H1 (cell line): ENCODE results near the gene NXPE1. TPM values are rescaled to one million over a fixed set of nuclear protein-coding genes. Genes with fewer than 3 reads are reported as not detected.

ENCODE experiments used
- CTCF ChIA-PET: fragments of 300-600 bp; sonication (Branson Sonifier 250); formaldehyde crosslinking; loops from one replicate; lab custom pipeline; 2021; ENCODE audit not compliant: partially characterized antibody; lab: Charles Lee
- POLR2A ChIA-PET: fragments of 300-600 bp; sonication (Branson Sonifier 250); formaldehyde crosslinking; loops from one replicate; lab custom pipeline; 2021; ENCODE audit warnings: inconsistent platforms; ENCODE audit not compliant: partially characterized antibody; lab: Charles Lee
- DNase-seq, 2 experiments: peaks; one replicate each; pipeline versions ENCODE4 v3.0.0 to v3.0.0-alpha.2; 2010 to 2022; ENCODE audit warnings: low spot score in 2 of 2, low read depth in 1 of 2, mixed read lengths in 1 of 2
- FAIRE-seq: peaks from 2 replicates; lab custom pipeline; 2011; peaks lifted over from hg19 to GRCh38; lab: Jason Lieb, UNC
- H2AFZ ChIP-seq: 2 replicates; pipeline ENCODE4 v1.8.1; 2012; ENCODE audit warnings: low read length, inconsistent platforms
- H2AK5ac ChIP-seq: 2 replicates; pipeline ENCODE4 v1.6.1; 2013; ENCODE audit warnings: low read depth, low read length
- H2BK120ac ChIP-seq: replicated peaks from 2 replicates; pipeline ENCODE3; 2013; ENCODE audit warnings: low read depth, low read length, inconsistent platforms
- H2BK12ac ChIP-seq: 2 replicates; pipeline ENCODE4 v1.6.1; 2013; ENCODE audit warnings: low read depth, low read length
- H2BK15ac ChIP-seq: 2 replicates; pipeline ENCODE4 v1.6.1; 2013; ENCODE audit warnings: low read length
- H2BK20ac ChIP-seq: 2 replicates; pipeline ENCODE4 v1.6.1; 2013; ENCODE audit warnings: low read length
- H2BK5ac ChIP-seq: 2 replicates; pipeline ENCODE4 v1.6.1; 2013; ENCODE audit warnings: low read depth, low read length
- H3K14ac ChIP-seq: 2 replicates; pipeline ENCODE4 v1.6.1; 2013; ENCODE audit warnings: inconsistent platforms; ENCODE audit not compliant: insufficient read length
- H3K18ac ChIP-seq: 2 replicates; pipeline ENCODE4 v1.6.1; 2013; ENCODE audit warnings: low read length; ENCODE audit errors: extremely low read depth
- H3K23ac ChIP-seq: 2 replicates; pipeline ENCODE4 v1.6.1; 2013; ENCODE audit warnings: inconsistent platforms; ENCODE audit not compliant: insufficient read length
- H3K23me2 ChIP-seq: 2 replicates; pipeline ENCODE4 v1.6.1; 2013; ENCODE audit warnings: low read depth, low read length
- H3K27ac ChIP-seq: 2 replicates; pipeline ENCODE4 v1.6.1; 2011; ENCODE audit warnings: low read depth, low read length, inconsistent platforms
- H3K27me3 ChIP-seq, 4 experiments: replicated peaks in 1 of 4; 1 replicate in 1 of 4; 2 replicates in 3 of 4; pipeline versions ENCODE4 v1.6.1 to v1.8.1; 2011 to 2013; ENCODE audit warnings: low read length in 3 of 4, mild to moderate bottlenecking in 3 of 4, inconsistent platforms in 2 of 4, mixed read lengths in 2 of 4, moderate library complexity in 1 of 4; ENCODE audit not compliant: control insufficient read depth in 3 of 4, insufficient read depth in 3 of 4; ENCODE audit errors: extremely low read depth in 1 of 4
- H3K36me3 ChIP-seq, 4 experiments: 2 replicates each; pipeline versions ENCODE4 v1.6.1 to v1.8.1; 2011 to 2013; ENCODE audit warnings: mild to moderate bottlenecking in 4 of 4, low read length in 3 of 4, moderate library complexity in 2 of 4, control low read depth in 1 of 4, inconsistent platforms in 1 of 4; ENCODE audit not compliant: insufficient read depth in 4 of 4, control insufficient read depth in 2 of 4
- H3K4ac ChIP-seq: replicated peaks from 2 replicates; pipeline ENCODE3; 2013; ENCODE audit warnings: low read length, low read depth, mixed read lengths, inconsistent platforms; ENCODE audit not compliant: insufficient read length
- H3K4me1 ChIP-seq, 4 experiments: replicated peaks in 1 of 4; 1 replicate in 1 of 4; 2 replicates in 3 of 4; pipeline versions ENCODE4 v1.6.1 to v1.8.1; 2011 to 2013; ENCODE audit warnings: low read length in 3 of 4, inconsistent platforms in 2 of 4, mixed read lengths in 1 of 4; ENCODE audit not compliant: insufficient read depth in 4 of 4, control insufficient read depth in 3 of 4
- H3K4me2 ChIP-seq, 2 experiments: 2 replicates each; pipeline versions ENCODE4 v1.6.1 to v1.8.1; 2011 to 2013; ENCODE audit warnings: low read depth in 2 of 2, low read length in 2 of 2, control low read depth in 1 of 2, inconsistent platforms in 1 of 2, mild to moderate bottlenecking in 1 of 2; ENCODE audit not compliant: insufficient read depth in 1 of 2
- H3K4me3 ChIP-seq, 4 experiments: fragments of 200-600, 300-600 bp in 1 of 4; sonication (generic), shearing (Covaris generic), sonication (Bioruptor Twin) in 1 of 4; 2 replicates each; pipeline versions ENCODE4 v1.5.1 to v1.8.1; 2011 to 2016; ENCODE audit warnings: low read length in 4 of 4, low read depth in 3 of 4, control low read depth in 2 of 4, inconsistent platforms in 2 of 4, mild to moderate bottlenecking in 2 of 4, mixed read lengths in 1 of 4, moderate library complexity in 1 of 4; ENCODE audit not compliant: insufficient read depth in 2 of 4; ENCODE audit errors: extremely low read depth in 1 of 4
- H3K56ac ChIP-seq: replicated peaks from 2 replicates; pipeline ENCODE3; 2013; ENCODE audit warnings: low read depth, mild to moderate bottlenecking, mixed read lengths, low read length, inconsistent platforms; ENCODE audit not compliant: insufficient read length
- H3K79me1 ChIP-seq: 2 replicates; pipeline ENCODE4 v1.6.1; 2013; ENCODE audit warnings: low read depth, low read length, control low read depth
- H3K79me2 ChIP-seq, 2 experiments: 2 replicates each; pipeline versions ENCODE4 v1.6.1 to v1.8.1; 2012 to 2013; ENCODE audit warnings: low read length in 2 of 2, mild to moderate bottlenecking in 2 of 2, inconsistent platforms in 1 of 2; ENCODE audit not compliant: insufficient read depth in 2 of 2, control insufficient read depth in 1 of 2
- H3K9ac ChIP-seq, 4 experiments: replicated peaks in 1 of 4; 1 replicate in 1 of 4; 2 replicates in 3 of 4; pipeline versions ENCODE4 v1.6.1 to v1.8.1; 2011 to 2013; ENCODE audit warnings: low read depth in 3 of 4, low read length in 3 of 4, control low read depth in 2 of 4, mild to moderate bottlenecking in 2 of 4, moderate library complexity in 2 of 4, inconsistent platforms in 1 of 4; ENCODE audit errors: extremely low read depth in 1 of 4
- H3K9me3 ChIP-seq, 2 experiments: 2 replicates each; pipeline versions ENCODE4 v1.6.1 to v1.8.1; 2012 to 2013; ENCODE audit warnings: mild to moderate bottlenecking in 2 of 2, moderate library complexity in 2 of 2, control low read depth in 1 of 2, inconsistent platforms in 1 of 2, low read depth in 1 of 2, low read length in 1 of 2, mixed read lengths in 1 of 2; ENCODE audit not compliant: insufficient read depth in 2 of 2
- H4K20me1 ChIP-seq, 2 experiments: replicated peaks in 1 of 2; 2 replicates each; pipeline versions ENCODE3 to v1.8.1; 2011 to 2013; ENCODE audit warnings: inconsistent platforms in 2 of 2, low read length in 2 of 2, mild to moderate bottlenecking in 1 of 2; ENCODE audit not compliant: insufficient read depth in 2 of 2, control insufficient read depth in 1 of 2
- H4K5ac ChIP-seq: 2 replicates; pipeline ENCODE4 v1.6.1; 2013; ENCODE audit warnings: low read length, low read depth, mixed read lengths, inconsistent platforms; ENCODE audit not compliant: insufficient read length
- H4K8ac ChIP-seq: 2 replicates; pipeline ENCODE4 v1.8.0; 2013; ENCODE audit warnings: mild to moderate bottlenecking, moderate library complexity, low read length, inconsistent platforms; ENCODE audit not compliant: insufficient read depth; ENCODE audit errors: extremely low read depth
- H4K91ac ChIP-seq: replicated peaks from 2 replicates; pipeline ENCODE3; 2013; ENCODE audit warnings: low read length, mixed read lengths, inconsistent platforms; ENCODE audit not compliant: insufficient read length
- CHD2 ChIP-seq: IDR thresholded peaks from 2 replicates; pipeline ENCODE4 v1.6.1; 2012; ENCODE audit warnings: low read length, improper control_type of control experiment
- CREB1 ChIP-seq: IDR thresholded peaks from 2 replicates; pipeline ENCODE4 v1.6.1; 2012; ENCODE audit warnings: inconsistent platforms
- EGR1 ChIP-seq: IDR thresholded peaks from 2 replicates; pipeline ENCODE4 v1.6.1; 2011; ENCODE audit warnings: low read depth, low read length, borderline replicate concordance
- KDM4A ChIP-seq: IDR thresholded peaks from one replicate; pipeline ENCODE4 v1.7.1; 2012; ENCODE audit warnings: low read depth, mild to moderate bottlenecking, moderate library complexity, low read length, inconsistent platforms; ENCODE audit not compliant: severe bottlenecking
- RFX5 ChIP-seq: IDR thresholded peaks from 2 replicates; pipeline ENCODE4 v1.6.1; 2011; ENCODE audit warnings: low read depth, low read length, improper control_type of control experiment, borderline replicate concordance
- RXRA ChIP-seq: IDR thresholded peaks from 2 replicates; pipeline ENCODE4 v1.6.1; 2011; ENCODE audit warnings: low read depth, mild to moderate bottlenecking, low read length, moderate library complexity; ENCODE audit not compliant: insufficient read depth
- SIX5 ChIP-seq: IDR thresholded peaks from 2 replicates; pipeline ENCODE4 v1.6.1; 2011; ENCODE audit warnings: mild to moderate bottlenecking, low read depth, low read length
- SP1 ChIP-seq: IDR thresholded peaks from 2 replicates; pipeline ENCODE4 v1.6.1; 2011; ENCODE audit warnings: low read depth, low read length
- TCF12 ChIP-seq: IDR thresholded peaks from 2 replicates; pipeline ENCODE4 v1.6.1; 2011; ENCODE audit warnings: low read depth, mild to moderate bottlenecking, low read length
- TEAD4 ChIP-seq: IDR thresholded peaks from 2 replicates; pipeline ENCODE4 v1.6.1; 2012; ENCODE audit warnings: low read depth, low read length, inconsistent platforms, mixed read lengths
- ZNF274 ChIP-seq: IDR thresholded peaks from 2 replicates; pipeline ENCODE4 v1.7.0; 2012; ENCODE audit warnings: low read length, borderline replicate concordance; ENCODE audit errors: extremely low read depth
- WGBS, 2 experiments: shearing (Covaris generic) in 1 of 2; methylation state at CpG; one replicate each; pipeline versions ENCODE4 v1.1.6 to v1.1.7; 2013 to 2015; ENCODE audit warnings: low lambda C conversion rate in 2 of 2, mixed read lengths in 2 of 2, inconsistent platforms in 1 of 2, low coverage in 1 of 2, missing lambda C conversion rate in 1 of 2; ENCODE audit not compliant: insufficient replicate concordance in 2 of 2, insufficient coverage in 1 of 2, insufficient read length in 1 of 2; ENCODE audit errors: extremely low coverage in 1 of 2, missing lambda C conversion rate in 1 of 2; 5-methylcytosine and 5-hydroxymethylcytosine counted together
- polyA plus RNA-seq, 7 experiments: library from polyadenylated mRNA; depleted of rRNA in 3 of 7; stranded (reverse) in 5 of 7; unstranded in 2 of 7; fragments of >200 nt in 5 of 7; fragments of 200-250 nt in 2 of 7; gene quantifications; 1 replicate in 5 of 7; 2 replicates in 1 of 7; 4 replicates in 1 of 7; pipeline versions ENCODE4 v1.2.1 to v1.2.3, GENCODE V29; 2011 to 2013; ENCODE audit warnings: missing spikeins in 2 of 7, mixed read lengths in 2 of 7
- total RNA-seq: library from RNA; stranded (reverse); fragmentation: NEBNext Ultra II Directional; extraction: Animal tissue kit (Norgen Biotek cat#: 25700); gene quantifications from 2 replicates; pipeline ENCODE4 v1.2.1, GENCODE V29; 2021
- TF ChIP-seq, protein P1 (sequence below): IDR thresholded peaks from 2 replicates; pipeline ENCODE4 v1.6.1; 2012; ENCODE audit warnings: inconsistent platforms

Gene NXPE1
- total and polyA plus RNA-seq, 2 of the 8 experiments (the other 6 are each of a cell fraction or from before 2014, with no cell fraction given) = not detected

DNA sequence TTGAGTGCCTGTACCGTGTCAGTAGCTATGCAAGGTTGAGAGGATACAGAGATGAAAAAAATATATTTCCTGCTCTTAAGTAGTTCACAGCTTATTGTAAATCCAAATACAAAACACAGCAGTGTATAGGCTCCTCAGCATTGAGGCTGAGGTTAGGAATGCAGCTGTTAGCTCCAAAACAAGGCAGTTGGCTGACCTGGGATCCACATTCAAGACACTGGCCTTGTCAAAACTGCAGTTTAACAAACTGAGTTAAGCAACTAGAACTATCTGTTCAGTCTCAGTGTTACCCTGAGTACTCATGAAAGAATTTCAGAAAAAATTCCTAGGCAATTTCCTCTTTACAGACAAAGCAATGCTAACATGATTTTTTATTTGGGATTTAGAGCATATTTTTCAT lies 77.6 kb downstream of the NXPE1 start:
- H3K27ac ChIP-seq = no peak overlapping the region
- peak; percentile 57 for FAIRE-seq
- peak overlapping the region; percentile 29 for H2BK120ac ChIP-seq
- H3K27me3 ChIP-seq = no peaks in the 10 kb centered on the region
- peak overlapping the region; percentile 60; the same call in 1 of the 2 replicates for H2BK12ac ChIP-seq
- H3K23me2 ChIP-seq = 0 out of 2 replicates have a peak, but pooled peaks cover 1% of the 10 kb centered on the region
- no peak overlapping the region for H3K56ac ChIP-seq
- H3K79me1 ChIP-seq = no peaks in the 10 kb centered on the region
- H3K4me2 ChIP-seq = no peak overlapping the region; a peak in 1 of 4 replicates
- no peak overlapping the region for H2BK15ac ChIP-seq
- H3K4ac ChIP-seq = peak overlapping the region; percentile 25
- no peak overlapping the region for H3K23ac ChIP-seq
- peaks cover 0 to 4% of the 10 kb centered on the region in 2 experiments; a peak in 1 of 4 replicates for H3K9me3 ChIP-seq
- peaks cover 8 to 28% (median 18%) of the 10 kb centered on the region in 4 experiments for H3K4me1 ChIP-seq
- H3K79me2 ChIP-seq = no peaks in the 10 kb centered on the region
- POLR2A ChIA-PET = no interaction called here
- H2AK5ac ChIP-seq = no peak overlapping the region
- H4K20me1 ChIP-seq = no peaks in the 10 kb centered on the region
- TF ChIP-seq TCF12 (no peak), CHD2 (no peak), SP1 (no peak), EGR1 (no peak), RFX5 (no peak), ZNF274 (no peak), TEAD4 (no peak), CREB1 (no peak), SIX5 (no peak), KDM4A (no peak), RXRA (no peak)
- TF ChIP-seq, protein P1, sequence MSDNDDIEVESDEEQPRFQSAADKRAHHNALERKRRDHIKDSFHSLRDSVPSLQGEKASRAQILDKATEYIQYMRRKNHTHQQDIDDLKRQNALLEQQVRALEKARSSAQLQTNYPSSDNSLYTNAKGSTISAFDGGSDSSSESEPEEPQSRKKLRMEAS = no peak
- TF ChIP-seq, all 59 proteins: peak for 0
- no peak overlapping the region; the same call in 1 of the 2 replicates for H2BK5ac ChIP-seq
- H4K91ac ChIP-seq = no peak overlapping the region
- peak overlapping the region; percentile 66; the same call in 1 of the 2 replicates for H3K18ac ChIP-seq
- H3K9ac ChIP-seq = no peak overlapping the region
- H2BK20ac ChIP-seq = peak overlapping the region; percentile 40; the same call in 1 of the 2 replicates
- no peak for DNase-seq
- CTCF ChIA-PET = interaction anchor here (0.8 to 1.5 kb wide), 3 partner anchors 13 to 141 kb away, joined by 3 read pairs; partner anchors contain the start of gene REXO2
- no peak overlapping the region for H4K8ac ChIP-seq
- no peaks in the 10 kb centered on the region for H3K36me3 ChIP-seq
- no peak overlapping the region for H3K4me3 ChIP-seq
- no peak overlapping the region for H2AFZ ChIP-seq
- H4K5ac ChIP-seq = no peak overlapping the region
- no peak overlapping the region for H3K14ac ChIP-seq
- 84% methylated on average over 1 of the region's 1 CpG; no CpG with 5 or more reads in 1 of the 2 experiments for WGBS, 2 experiments
